Liver (tissue), 9 donors: ENCODE measurements around the gene CFDP1. TPM values are rescaled to one million over a fixed set of nuclear protein-coding genes. Genes with fewer than 3 reads are reported as not detected.

Experiments
- DNase-seq: peaks from one replicate; pipeline ENCODE4 v3.0.0-alpha.2; 2017; ENCODE audit warnings: low spot score
- H3K27ac ChIP-seq, 2 donors: one replicate each; pipeline ENCODE4 v1.7.0; 2013; ENCODE audit warnings: inconsistent platforms in 2 of 2, low read length in 2 of 2, control low read depth in 1 of 2, low read depth in 1 of 2, mild to moderate bottlenecking in 1 of 2
- H3K27me3 ChIP-seq, 4 donors: one replicate each; pipeline versions ENCODE4 v1.6.1 to v1.7.0; 2013; ENCODE audit warnings: low read length in 3 of 4, inconsistent platforms in 1 of 4, mild to moderate bottlenecking in 1 of 4, moderate library complexity in 1 of 4; ENCODE audit not compliant: control insufficient read depth in 4 of 4, insufficient read depth in 4 of 4
- H3K36me3 ChIP-seq, 4 donors: one replicate each; pipeline versions ENCODE4 v1.6.1 to v1.7.0; 2013; ENCODE audit warnings: low read length in 3 of 4, mild to moderate bottlenecking in 3 of 4, low read depth in 1 of 4, moderate library complexity in 1 of 4; ENCODE audit not compliant: control insufficient read depth in 4 of 4, insufficient read depth in 3 of 4
- H3K4me1 ChIP-seq, 4 donors: one replicate each; pipeline versions ENCODE4 v1.6.1 to v1.7.0; 2013; ENCODE audit warnings: low read length in 3 of 4, mild to moderate bottlenecking in 3 of 4, moderate library complexity in 1 of 4; ENCODE audit not compliant: control insufficient read depth in 4 of 4, insufficient read depth in 4 of 4
- H3K4me3 ChIP-seq, 3 donors: one replicate each; pipeline versions ENCODE4 v1.6.1 to v1.7.0; 2013; ENCODE audit warnings: low read length in 3 of 3, control low read depth in 1 of 3, low read depth in 1 of 3, mild to moderate bottlenecking in 1 of 3
- H3K9ac ChIP-seq, 2 donors: one replicate each; pipeline ENCODE4 v1.7.0; 2013; ENCODE audit warnings: low read length in 2 of 2, mild to moderate bottlenecking in 2 of 2, moderate library complexity in 2 of 2, control low read depth in 1 of 2, low read depth in 1 of 2
- H3K9me3 ChIP-seq, 4 donors: one replicate each; pipeline versions ENCODE4 v1.6.1 to v1.7.0; 2013; ENCODE audit warnings: low read length in 3 of 4; ENCODE audit not compliant: control insufficient read depth in 4 of 4
- EGR1 ChIP-seq, 2 donors: IDR thresholded peaks; 2 replicates each; pipeline ENCODE4 v1.6.1; 2016 to 2018; ENCODE audit warnings: antibody characterized with exemption in 2 of 2, low read depth in 2 of 2
- FOXA1 ChIP-seq: IDR thresholded peaks from 2 replicates; pipeline ENCODE4 v1.6.1; 2016; ENCODE audit warnings: antibody characterized with exemption
- FOXA2 ChIP-seq: IDR thresholded peaks from 2 replicates; pipeline ENCODE4 v1.6.1; 2016; ENCODE audit warnings: antibody characterized with exemption
- GABPA ChIP-seq, 2 donors: IDR thresholded peaks in 1 of 2; conservative IDR thresholded peaks in 1 of 2; 2 replicates each; pipeline ENCODE4 v1.6.1; 2016; ENCODE audit warnings: antibody characterized with exemption in 2 of 2, mild to moderate bottlenecking in 1 of 2, moderate library complexity in 1 of 2
- HNF4A ChIP-seq, 2 donors: conservative IDR thresholded peaks; 2 replicates each; pipeline ENCODE4 v1.6.1; 2016; ENCODE audit warnings: antibody characterized with exemption in 2 of 2, mild to moderate bottlenecking in 2 of 2
- HNF4G ChIP-seq: IDR thresholded peaks from 2 replicates; pipeline ENCODE4 v1.6.1; 2016; ENCODE audit warnings: antibody characterized with exemption
- JUND ChIP-seq, 2 donors: IDR thresholded peaks; 2 replicates each; pipeline ENCODE4 v1.6.1; 2016; ENCODE audit warnings: antibody characterized with exemption in 2 of 2
- NR2F2 ChIP-seq: IDR thresholded peaks from 2 replicates; pipeline ENCODE4 v1.6.1; 2016; ENCODE audit warnings: antibody characterized with exemption
- RAD21 ChIP-seq, 2 donors: IDR thresholded peaks; 2 replicates each; pipeline ENCODE4 v1.6.1; 2016; ENCODE audit warnings: antibody characterized with exemption in 2 of 2, mild to moderate bottlenecking in 2 of 2
- REST ChIP-seq: IDR thresholded peaks from 2 replicates; pipeline ENCODE4 v1.6.1; 2016; ENCODE audit warnings: antibody characterized with exemption, mild to moderate bottlenecking
- RXRA ChIP-seq, 2 donors: IDR thresholded peaks; 2 replicates each; pipeline ENCODE4 v1.6.1; 2017 to 2018; ENCODE audit warnings: antibody characterized with exemption in 2 of 2, mild to moderate bottlenecking in 1 of 2
- SP1 ChIP-seq: IDR thresholded peaks from 2 replicates; pipeline ENCODE4 v1.6.1; 2018; ENCODE audit warnings: antibody characterized with exemption, mild to moderate bottlenecking
- TAF1 ChIP-seq: conservative IDR thresholded peaks from 2 replicates; pipeline ENCODE4 v1.6.1; 2016; ENCODE audit warnings: antibody characterized with exemption, mild to moderate bottlenecking
- YY1 ChIP-seq: IDR thresholded peaks from 2 replicates; pipeline ENCODE4 v1.6.1; 2016; ENCODE audit warnings: antibody characterized with exemption, mild to moderate bottlenecking
- WGBS: extraction: QIAGEN DNeasy Blood & Tissue Kit; methylation state at CpG from one replicate; pipeline ENCODE4 v1.1.7; 2013; 5-methylcytosine and 5-hydroxymethylcytosine counted together
- polyA plus RNA-seq, 2 donors: library from polyadenylated mRNA; stranded (reverse) in 1 of 2; unstranded in 1 of 2; fragments of 200-250 nt in 1 of 2; fragments of >200 nt in 1 of 2; fragmentation: Nextera tagmentation in 1 of 2; extraction: Ambion mirVana in 1 of 2; gene quantifications; one replicate each; pipeline versions ENCODE4 v1.2.1 to v1.2.3, GENCODE V29; 2013 to 2015
- total RNA-seq, 2 donors: library from RNA; depleted of rRNA; stranded (reverse); fragments of >200 nt; gene quantifications; one replicate each; pipeline ENCODE4 v1.2.3, GENCODE V29; 2014
- TF ChIP-seq, protein P1 (sequence below): IDR thresholded peaks from 2 replicates; pipeline ENCODE4 v1.6.1; 2016; ENCODE audit warnings: antibody characterized with exemption
- TF ChIP-seq, protein P2 (sequence below): fragments of 150-350 bp; IDR thresholded peaks from 2 replicates; pipeline ENCODE4 v1.5.1; 2017; ENCODE audit warnings: improper control_type of control experiment, low read depth, low read length; ENCODE audit not compliant: missing input control
- TF ChIP-seq, protein P3 (sequence below): IDR thresholded peaks from 2 replicates; pipeline ENCODE4 v1.6.1; 2016; ENCODE audit warnings: antibody characterized with exemption
- TF ChIP-seq, protein P4 (sequence below): IDR thresholded peaks from 2 replicates; pipeline ENCODE4 v1.6.1; 2016; ENCODE audit warnings: antibody characterized with exemption
- donor health status: healthy.
- donor health status: healthy.
- donor health status: healthy.
- donor health status: healthy.
- donor health status: healthy.

CFDP1 gene
- total and polyA plus RNA-seq, 4 donors: 20.5 to 49.2 (median 33.9) TPM

DNA sequence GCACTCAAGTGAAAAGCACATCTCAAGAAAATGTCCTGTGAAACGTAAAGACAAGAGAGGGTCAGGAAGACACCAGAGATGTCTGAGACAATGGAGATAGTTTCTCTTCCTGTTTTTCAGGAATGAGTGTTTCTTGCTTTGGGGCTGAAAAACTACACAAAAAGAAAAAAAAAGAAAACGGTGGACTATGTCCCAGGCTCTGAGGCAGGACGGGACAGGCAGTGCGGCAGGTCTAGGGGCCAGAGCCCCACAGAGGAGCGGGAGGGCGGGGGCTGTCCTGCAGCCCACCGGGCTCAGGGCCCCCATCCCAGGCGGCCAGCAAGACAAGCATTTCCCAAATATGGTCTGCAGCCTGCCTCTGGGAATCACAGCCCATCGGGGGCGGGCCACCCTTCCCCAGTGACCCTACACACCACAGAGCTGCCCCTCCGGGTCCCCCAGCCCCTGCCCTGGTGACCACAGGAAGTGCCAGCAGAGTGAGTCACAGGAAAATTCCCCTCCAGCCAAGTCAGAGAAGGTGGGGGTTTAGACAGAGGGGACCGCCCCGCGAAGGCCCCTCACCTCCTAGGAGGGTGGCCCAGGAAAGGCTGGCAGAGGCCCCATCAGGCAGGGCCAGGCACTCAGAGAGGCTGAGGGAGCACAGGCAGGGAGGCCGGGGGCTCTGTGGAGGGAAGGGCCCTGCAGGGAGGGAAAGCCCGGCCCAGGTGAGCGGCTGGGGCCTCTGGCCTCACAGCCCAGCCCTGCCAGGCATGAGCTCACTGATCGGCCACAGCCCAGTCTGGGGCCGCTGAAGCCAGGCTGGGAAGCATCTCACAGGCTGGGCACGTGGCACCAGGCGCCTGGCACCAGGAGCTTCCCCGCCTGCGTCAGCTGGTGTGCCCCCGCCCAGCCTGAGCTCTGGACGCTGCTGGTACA lies 188.2 kb downstream of the CFDP1 start:
- H3K4me1 ChIP-seq: peaks cover 14 to 53% (median 35%) of the 10 kb centered on the region in 4 donors
- peak overlapping the region in 1 of 2 donors; percentile 37 for H3K9ac ChIP-seq
- 48% methylated on average over 25 of the region's 25 CpGs for WGBS
- TF ChIP-seq GABPA (IDR thresholded peaks at IDR 0.05 in 1 of 2, conservative IDR thresholded peaks at IDR 0.05 in 1 of 2): no peak
- TF ChIP-seq, protein P1, sequence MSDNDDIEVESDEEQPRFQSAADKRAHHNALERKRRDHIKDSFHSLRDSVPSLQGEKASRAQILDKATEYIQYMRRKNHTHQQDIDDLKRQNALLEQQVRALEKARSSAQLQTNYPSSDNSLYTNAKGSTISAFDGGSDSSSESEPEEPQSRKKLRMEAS: no peak
- peak in 1 of 2 donors; percentile 32 for TF ChIP-seq RAD21 (IDR thresholded peaks at IDR 0.05)
- TF ChIP-seq, protein P2, sequence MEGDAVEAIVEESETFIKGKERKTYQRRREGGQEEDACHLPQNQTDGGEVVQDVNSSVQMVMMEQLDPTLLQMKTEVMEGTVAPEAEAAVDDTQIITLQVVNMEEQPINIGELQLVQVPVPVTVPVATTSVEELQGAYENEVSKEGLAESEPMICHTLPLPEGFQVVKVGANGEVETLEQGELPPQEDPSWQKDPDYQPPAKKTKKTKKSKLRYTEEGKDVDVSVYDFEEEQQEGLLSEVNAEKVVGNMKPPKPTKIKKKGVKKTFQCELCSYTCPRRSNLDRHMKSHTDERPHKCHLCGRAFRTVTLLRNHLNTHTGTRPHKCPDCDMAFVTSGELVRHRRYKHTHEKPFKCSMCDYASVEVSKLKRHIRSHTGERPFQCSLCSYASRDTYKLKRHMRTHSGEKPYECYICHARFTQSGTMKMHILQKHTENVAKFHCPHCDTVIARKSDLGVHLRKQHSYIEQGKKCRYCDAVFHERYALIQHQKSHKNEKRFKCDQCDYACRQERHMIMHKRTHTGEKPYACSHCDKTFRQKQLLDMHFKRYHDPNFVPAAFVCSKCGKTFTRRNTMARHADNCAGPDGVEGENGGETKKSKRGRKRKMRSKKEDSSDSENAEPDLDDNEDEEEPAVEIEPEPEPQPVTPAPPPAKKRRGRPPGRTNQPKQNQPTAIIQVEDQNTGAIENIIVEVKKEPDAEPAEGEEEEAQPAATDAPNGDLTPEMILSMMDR: no peak
- TF ChIP-seq HNF4G: no peak
- TF ChIP-seq TAF1: no peak
- TF ChIP-seq SP1: peak; percentile 6
- peak in 1 of 2 donors; percentile 32 for TF ChIP-seq RXRA (IDR thresholded peaks at IDR 0.05)
- no peak for TF ChIP-seq FOXA2
- TF ChIP-seq, protein P3, sequence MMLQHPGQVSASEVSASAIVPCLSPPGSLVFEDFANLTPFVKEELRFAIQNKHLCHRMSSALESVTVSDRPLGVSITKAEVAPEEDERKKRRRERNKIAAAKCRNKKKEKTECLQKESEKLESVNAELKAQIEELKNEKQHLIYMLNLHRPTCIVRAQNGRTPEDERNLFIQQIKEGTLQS: no peak
- TF ChIP-seq HNF4A (conservative IDR thresholded peaks at IDR 0.05): peak in 1 of 2 donors; percentile 3
- peak; percentile 68 to 81 for TF ChIP-seq JUND (IDR thresholded peaks at IDR 0.05)
- TF ChIP-seq YY1: no peak
- TF ChIP-seq EGR1 (IDR thresholded peaks at IDR 0.05; ENCODE audit: low read depth in 2 of 2): no peak
- no peak for TF ChIP-seq FOXA1
- TF ChIP-seq, protein P4, sequence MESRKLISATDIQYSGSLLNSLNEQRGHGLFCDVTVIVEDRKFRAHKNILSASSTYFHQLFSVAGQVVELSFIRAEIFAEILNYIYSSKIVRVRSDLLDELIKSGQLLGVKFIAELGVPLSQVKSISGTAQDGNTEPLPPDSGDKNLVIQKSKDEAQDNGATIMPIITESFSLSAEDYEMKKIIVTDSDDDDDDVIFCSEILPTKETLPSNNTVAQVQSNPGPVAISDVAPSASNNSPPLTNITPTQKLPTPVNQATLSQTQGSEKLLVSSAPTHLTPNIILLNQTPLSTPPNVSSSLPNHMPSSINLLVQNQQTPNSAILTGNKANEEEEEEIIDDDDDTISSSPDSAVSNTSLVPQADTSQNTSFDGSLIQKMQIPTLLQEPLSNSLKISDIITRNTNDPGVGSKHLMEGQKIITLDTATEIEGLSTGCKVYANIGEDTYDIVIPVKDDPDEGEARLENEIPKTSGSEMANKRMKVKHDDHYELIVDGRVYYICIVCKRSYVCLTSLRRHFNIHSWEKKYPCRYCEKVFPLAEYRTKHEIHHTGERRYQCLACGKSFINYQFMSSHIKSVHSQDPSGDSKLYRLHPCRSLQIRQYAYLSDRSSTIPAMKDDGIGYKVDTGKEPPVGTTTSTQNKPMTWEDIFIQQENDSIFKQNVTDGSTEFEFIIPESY: no peak
- TF ChIP-seq REST: no peak
- peak; percentile 90 for TF ChIP-seq NR2F2
- peak overlapping the region; percentile 87 to 89 for H3K27ac ChIP-seq
- H3K9me3 ChIP-seq: no peaks in the 10 kb centered on the region
- H3K27me3 ChIP-seq: no peaks in the 10 kb centered on the region
- H3K4me3 ChIP-seq: no peak overlapping the region
- peaks cover 7 to 17% (median 8%) of the 10 kb centered on the region in 4 donors for H3K36me3 ChIP-seq
- no peak for DNase-seq
